LHCN-M2 (cell line): ENCODE measurements around the gene MAML2. TPM values are rescaled to one million over a fixed set of nuclear protein-coding genes. Genes with fewer than 3 reads are reported as not detected.

Source experiments
- DNase-seq: peaks from one replicate; pipeline ENCODE4 v3.0.0-alpha.2; 2012; ENCODE audit warnings: low read depth
- total RNA-seq: library from RNA; depleted of rRNA; stranded (reverse); fragments of >200 nt; gene quantifications from 2 replicates; pipeline ENCODE4 v1.2.3, GENCODE V29; 2014

MAML2 gene
- total RNA-seq, 1 experiment from 2014 or later: 12.1 TPM

DNA sequence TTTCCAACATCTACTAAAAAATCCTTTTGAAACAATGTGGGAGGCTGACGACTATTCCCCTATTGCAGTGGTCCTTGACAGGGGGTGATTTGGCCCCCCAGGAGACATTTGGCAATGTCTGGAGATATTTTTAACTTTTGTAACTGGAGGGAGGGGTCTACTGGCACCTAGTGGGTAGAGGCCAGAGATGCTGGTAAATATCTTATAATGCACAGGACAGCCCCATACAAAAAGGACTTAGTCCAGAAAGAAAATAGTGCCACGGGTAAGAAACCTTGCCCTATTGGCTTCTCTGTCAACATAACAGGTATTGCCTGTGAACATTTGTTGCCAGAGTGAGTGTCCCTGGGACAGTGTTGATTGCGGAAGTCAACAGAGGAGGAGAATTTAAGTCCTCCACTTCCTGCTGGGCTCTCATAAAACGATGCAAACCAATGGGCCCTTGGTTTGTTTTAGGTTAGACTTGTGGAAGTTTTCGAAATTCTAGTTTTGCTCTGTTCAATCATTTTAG is 101.6 kb downstream of the MAML2 start:
- no peak for DNase-seq

DNA sequence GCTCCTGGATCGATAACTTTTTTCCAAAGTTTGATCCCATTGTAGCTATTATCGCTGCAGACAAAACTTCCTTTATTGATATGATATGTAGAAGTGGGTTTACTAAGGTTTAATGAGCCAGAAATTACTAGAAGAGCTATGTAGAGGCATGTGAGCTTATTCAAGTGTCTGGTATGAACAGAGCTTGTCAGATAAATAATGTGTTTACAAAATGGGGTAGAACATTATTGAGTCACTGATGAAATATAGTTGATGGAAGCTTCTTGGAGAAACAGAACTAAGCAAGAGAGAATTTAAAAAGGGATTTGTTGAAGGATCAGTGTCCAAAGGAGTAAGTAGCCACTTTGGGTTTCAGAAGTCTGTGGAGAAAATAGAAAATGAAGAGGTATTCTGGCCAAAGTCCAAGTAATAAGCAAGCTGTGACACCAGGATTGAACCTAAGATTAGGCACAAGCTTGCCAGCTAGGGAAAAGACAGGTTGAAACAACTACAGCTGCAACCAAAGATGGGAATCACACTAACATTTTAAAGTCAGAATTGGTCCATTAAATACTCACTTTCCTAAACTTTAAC is 104.3 kb downstream of the MAML2 start:
- no peak for DNase-seq

DNA sequence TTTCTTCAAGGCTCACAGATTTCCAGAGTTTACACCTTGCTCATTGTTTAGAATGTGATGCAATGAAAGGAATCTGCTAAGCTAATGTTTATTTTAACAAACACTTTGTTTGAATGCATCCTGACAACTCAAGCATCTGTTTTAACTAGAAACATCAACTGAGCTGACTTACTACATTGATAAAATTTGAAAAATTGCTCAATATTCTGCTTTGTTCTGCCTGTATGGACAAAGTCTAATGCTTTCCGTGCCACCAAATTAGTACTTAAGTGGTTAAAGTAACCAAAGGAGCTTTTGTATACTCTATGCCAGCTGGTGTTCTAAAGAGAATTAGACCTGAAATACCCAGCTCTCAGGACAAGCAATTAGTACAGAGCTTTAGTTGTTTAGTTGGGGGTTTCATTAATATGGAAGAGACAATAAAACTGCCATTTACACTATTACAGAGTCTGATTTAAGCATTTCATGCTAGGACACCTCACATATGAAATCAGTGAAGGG is 105.2 kb downstream of the MAML2 start:
- no peak for DNase-seq

DNA sequence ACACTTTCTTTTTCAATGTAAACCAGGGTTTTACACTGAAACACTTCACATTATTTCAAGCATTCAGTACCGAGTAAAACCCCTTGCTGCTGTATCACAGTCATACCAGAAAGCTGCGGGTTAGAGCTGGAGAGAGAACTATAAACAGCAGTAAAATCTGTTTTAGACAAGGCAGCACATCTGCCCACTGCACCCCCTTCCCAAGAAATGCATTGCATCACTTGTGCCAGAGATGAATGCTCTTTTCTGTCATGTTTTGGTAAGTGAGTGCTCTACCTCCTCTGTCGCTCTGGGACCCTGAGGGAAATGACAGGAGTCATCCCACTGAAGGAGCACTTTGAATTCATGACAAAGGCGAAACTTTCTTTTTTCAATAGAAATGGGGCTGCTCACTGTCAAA is 107.2 kb downstream of the MAML2 start:
- no peak for DNase-seq

DNA sequence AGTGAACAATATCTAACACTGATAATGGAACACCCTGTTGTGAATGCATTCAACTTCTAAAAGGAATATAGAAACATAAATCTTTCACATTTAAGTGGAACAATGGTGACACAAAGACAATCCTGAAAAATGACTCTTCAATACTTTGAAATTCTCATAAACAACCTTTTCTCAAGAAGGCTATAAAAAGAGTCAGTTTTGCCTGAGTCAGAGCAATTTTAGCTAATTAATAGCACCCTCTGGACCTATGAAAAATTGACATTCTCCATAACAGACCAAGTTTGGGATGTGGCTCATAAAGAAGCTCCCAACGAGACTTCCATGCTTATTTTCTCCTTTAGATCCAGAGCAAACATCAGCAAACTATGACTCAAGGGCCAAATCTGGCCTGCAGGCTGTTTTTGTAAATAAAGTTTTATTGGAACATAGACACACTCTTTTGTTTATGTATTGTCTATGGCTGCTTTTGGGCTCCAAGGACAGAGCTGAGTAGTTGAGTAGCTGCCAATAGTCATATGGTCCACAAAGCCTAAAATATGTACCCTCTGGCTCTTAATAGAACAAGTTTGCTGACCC is 108.0 kb downstream of the MAML2 start:
- no peak for DNase-seq

DNA sequence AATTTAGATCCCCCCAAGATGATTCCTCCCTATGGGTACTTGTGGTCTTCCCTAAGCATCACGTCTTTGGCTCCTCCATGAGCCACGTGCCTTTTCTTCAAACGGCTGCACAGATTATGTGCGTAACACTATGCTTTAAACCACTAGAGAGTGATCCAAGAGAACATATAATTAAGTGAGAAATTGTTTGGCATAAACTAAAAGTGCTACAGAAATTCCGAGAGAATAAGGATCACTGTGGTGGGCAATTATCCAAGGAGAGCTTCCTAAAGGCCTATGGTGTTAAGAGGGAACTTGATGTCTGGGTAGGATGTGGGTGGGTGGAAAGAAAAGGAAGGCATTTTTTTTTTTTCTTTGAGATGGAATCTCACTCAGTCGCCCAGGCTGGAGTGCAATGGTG is 110.9 kb downstream of the MAML2 start:
- no peak for DNase-seq

DNA sequence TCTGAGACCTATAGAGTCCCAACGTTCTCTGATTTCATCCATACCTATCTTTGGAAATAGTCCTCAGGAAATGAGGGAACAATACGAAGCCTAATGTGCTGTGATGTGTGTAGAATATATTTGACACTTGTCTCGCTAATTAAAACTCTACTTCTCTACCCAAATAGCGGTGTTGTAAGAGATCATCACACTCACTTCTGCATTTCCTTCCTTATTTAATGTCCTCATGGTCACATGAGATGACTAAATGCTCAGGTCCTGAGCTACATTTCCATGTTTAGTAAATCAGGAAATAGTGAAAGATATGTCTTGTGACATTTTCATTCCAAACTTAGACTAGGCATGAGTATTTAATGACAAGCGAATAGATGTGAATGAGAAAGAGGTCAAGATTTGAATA is 112.3 kb downstream of the MAML2 start:
- no peak for DNase-seq

DNA sequence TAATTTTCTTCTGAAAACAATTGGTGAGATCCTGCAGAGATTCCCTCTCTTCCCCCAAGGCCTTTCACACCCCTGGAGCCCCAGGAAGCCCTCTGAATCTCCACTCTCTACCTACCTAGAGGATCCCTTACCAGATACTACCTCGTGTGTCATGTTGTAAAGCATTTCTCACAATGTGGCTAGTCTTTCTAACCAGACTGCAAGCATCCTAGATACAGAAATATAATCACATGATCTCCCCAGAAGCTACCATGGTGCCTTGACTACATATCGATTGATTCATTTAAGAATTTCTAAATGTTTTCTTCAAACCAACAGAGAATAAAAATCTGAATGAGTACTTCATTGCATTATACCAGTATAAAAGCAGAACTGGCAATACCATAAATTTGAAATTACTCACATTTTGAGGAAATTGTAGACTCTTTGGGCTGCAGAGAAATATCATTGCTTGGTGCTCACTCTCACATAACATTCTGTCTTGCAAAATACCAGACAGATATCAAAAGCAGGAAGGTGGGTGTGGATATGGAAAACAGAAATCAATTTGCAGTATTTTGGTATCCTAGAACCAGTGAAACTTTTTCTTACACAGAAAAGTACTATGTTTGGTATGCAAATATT is 113.5 kb downstream of the MAML2 start:
- DNase-seq: no peak

DNA sequence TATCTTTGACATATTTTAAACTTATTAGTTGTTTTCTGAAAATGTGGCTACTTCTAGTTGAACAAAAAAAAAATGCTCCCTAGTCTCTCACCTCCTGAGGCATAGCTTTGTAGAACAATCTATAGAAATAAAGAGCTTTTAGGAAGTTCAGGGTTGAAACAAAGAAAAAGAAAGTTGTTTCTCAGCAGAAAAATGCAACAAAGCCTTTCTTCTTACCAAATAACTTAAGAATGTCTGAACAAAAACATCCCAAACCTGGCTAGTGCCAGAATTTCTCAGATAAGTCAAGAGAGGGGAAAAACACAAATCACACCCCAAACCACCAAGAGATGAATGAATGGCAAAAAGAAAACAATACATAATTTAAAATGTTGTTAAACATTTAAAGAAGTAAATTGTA is 114.1 kb downstream of the MAML2 start:
- no peak for DNase-seq

DNA sequence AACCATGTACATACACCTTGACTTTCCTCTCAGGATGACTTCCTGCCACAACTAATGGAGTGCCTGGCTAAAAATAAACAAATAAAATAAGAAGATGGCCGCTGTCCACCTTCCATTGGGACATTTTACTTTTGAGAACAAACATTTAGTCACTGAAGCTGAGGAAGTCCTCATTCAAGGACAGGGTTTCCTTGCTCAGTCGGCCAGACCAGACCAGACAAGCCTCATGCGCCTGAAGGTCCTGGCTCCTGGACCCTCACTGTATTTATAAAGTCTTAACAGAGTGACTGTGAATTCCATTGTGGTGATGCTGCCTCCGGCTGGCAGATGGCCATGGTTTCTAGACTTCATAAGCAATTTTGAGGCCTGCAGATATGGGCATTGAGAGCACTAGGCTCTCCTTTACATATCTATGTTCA is 114.5 kb downstream of the MAML2 start:
- DNase-seq: peak; percentile 94

DNA sequence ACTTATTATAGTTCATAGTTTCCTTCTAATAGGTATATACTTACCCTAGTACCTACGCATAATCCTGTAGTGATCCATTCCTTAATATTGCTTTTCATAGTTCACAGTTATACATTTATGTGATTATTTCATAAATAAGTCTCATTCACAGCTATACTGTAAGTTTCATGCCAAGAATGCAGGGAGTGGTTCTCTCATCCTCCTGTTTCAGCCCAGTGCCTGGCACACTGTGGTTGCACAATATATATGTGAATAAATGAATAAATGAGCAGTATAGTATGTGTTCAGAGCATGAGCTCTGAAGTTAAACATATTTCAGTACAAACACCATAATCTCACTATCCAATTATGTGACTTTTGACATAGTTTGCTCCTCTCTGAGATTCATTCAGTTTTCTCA is 115.8 kb downstream of the MAML2 start:
- no peak for DNase-seq

DNA sequence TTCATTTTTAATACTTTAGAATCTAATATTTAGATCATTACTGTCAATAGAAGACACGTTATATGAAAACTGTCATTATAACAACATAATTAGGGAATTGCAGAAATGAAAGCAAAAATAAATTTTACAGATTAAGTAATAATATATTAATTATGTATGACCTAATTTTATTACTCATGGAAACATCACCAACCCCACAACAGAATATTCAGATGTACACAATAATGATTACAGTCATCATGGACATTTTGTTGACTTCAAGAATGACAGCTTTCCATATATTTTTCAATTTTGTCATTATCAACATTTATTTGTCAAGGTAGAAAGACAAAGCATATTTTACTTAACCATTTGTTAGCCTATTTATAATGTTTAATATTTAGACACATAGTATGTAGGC is 119.9 kb downstream of the MAML2 start:
- no peak for DNase-seq

DNA sequence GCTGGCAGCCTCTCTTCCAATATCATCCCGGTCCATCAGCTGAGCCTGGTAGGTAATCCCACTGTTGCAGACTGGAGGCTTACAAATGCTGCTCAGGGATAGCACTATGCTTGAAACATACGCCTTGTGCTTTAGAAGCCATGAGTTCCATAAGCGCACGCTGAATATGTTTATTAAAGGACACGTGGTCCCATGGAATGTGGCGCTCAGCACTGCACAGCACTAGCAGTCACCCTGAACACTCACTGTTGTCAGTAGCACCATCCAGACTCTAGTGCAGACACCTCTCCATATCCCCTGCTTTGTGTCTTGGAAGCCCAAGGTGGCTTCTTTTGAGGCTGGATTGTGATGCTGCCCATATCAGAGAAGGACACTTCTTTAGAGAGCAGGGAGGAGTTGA is 120.9 kb downstream of the MAML2 start:
- no peak for DNase-seq

DNA sequence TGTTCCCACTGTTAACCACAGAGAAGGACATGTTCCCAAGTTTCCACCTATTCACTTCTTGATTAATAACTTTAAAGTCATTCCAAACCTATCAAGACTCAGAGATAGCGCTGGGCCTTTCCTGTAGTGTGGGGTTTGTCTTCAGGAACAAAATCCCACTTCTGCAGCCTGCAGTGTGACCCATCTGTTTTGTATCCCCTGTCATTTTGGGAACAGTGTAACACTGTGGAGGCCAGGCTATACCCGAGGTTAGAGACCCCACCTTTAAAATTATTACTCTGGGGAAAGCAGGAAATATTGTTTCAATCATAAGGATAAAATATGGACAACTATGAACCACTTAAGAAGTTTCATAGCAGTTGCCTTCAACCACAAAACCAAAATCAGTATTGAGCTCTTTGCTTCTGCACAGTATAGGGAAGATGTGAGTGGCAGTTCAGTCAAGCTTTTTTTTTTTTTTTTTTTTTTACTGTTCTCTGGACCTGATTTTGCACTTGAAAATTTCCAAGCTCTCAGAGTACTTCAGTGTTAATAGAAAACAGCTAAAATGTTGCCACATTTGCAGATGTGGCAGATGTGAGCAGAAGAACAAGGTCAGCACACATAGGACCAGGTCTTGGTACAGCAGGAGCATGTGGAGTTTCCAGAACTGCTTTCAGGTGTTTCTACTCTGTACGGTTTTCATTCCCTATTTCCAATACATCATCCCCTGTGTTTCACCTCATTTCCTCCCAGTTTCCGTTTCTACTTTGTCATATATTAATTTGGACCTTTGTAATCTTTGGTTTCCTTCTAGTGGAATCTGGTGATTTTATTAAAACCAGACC is 121.5 kb downstream of the MAML2 start:
- no peak for DNase-seq

DNA sequence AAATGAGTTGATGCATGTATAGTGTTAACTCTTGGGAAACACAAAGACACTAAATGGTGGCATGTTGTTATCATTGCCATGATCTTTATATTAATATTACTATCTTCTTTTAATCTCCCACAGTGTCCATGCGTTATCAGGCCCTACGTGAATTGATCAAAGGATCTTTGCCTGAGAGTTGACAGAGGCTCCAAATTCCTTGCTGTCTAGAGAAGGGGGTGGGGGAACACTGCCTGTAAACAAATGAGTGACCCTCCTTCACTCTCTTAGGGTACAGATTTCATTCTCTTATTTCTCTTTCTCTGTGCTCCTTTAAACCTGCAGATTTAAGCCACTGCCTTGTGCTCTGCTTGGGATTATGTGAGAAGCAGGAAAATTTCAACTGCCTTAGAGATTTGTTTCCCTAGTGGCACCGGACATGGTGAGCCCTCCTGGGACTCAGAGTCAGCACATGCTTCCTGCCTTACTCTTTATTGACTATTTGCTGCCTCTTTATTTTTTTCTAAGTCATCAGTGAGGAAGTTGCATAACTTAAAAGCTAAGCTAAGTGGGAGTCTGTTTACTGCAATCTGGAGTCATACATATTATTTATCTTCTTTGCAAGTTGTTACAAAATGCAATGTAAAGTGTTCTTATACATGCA is 122.9 kb downstream of the MAML2 start:
- peak; percentile 80 for DNase-seq

DNA sequence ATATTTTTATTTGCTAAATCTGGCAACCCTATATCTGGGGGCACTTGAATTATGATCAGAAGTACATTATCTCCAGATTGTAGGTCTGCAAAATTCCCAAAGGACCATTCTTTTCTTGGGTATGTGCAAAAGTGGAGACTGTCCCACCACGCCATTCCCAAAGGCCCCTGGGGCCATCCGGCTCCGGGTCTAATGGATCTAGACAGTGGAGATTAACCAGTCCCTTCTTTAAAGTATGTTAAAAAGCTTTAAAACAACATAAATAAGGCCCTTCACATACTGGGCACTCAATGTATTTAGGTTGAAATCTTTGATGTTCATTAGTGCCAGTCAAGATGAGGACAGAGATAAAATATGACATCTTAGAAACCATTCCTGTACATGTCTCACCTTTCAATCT is 124.1 kb downstream of the MAML2 start:
- DNase-seq: no peak

DNA sequence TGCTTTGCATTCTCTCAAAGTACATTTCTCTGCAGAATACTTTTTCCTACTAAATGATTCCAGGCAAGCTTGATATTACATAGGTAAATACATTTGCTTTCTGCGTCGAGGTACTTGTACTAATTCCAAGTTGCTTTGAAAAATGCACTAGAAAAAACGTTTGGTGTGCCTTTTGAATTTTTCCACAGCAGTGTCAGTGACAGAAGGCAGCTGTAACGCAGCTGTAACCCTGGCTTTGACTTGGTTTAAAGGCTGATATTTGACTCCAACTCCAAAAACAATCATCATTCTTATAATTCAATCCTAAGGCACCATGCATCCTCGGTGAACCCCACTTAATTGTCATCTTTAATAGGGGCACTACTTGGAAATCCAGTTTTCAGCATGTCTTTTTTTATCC is 125.0 kb downstream of the MAML2 start:
- no peak for DNase-seq

DNA sequence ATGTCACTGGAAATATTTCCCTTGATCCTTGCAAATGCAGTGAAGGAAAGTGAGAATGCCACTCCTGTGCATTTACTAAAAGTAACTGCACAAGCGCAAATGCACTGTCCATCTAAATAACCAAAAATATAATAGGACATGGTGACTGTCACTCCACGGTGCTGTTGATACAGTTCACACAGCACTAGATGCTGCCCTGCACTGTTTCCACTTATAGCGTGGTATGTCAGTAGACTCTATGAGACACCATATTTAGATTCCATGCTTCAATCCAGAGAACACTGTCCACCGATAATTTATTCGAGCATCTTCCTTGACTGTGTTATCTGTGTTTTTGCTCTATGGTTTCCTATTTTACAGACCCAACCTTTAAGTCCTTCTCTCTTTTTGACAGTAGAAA is 125.8 kb downstream of the MAML2 start:
- DNase-seq: no peak

DNA sequence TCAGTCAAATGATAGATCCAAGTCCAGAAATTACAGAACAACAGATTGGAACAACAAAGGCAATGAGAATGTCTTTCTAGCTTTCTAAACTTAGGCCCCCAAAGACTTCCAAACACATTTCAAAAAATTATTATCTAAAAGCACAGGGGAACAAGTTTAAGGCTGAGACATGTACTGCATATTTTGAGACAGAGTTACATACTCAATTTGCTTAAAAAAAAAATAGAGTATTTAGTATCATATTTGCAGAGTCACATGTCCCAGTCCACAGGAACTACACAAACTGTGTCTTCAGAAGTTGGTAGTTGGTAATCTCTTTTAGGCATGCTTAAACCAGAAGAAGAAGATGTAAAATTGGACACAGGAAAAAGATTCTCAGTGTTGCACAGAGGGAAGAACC is 127.2 kb downstream of the MAML2 start:
- DNase-seq: no peak

DNA sequence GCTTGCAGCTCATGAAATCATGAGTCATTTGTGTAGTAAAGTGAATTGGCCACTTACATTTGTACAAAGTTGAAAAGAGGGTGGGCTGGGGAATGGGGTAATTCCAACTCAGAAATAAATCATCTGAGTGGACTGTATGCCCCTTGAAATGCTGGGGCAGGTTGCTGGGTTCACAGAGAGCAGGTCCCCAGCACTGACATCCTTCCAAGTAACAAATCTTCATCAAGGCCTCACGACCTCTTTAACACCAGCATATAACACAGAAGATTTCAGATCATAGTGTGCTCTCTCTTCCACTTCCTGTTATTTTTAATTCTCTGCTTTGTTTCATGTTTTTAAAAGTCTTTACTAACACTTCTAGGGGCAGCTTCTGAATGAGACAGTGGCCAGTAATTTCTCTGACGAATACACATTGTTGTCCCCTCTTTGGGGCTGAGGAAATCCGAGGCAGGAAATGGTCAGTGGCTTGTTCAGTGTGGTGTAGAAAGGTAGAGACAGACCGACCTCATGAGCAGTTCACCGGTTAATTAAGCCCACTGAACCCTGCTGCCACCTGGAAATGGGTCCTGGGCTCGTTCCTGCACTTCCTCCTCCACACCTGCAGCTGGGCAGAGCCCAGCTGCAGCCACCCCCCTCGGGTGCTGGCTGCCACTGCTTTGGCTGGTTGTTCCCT is 127.7 kb downstream of the MAML2 start:
- peak; percentile 64 for DNase-seq

DNA sequence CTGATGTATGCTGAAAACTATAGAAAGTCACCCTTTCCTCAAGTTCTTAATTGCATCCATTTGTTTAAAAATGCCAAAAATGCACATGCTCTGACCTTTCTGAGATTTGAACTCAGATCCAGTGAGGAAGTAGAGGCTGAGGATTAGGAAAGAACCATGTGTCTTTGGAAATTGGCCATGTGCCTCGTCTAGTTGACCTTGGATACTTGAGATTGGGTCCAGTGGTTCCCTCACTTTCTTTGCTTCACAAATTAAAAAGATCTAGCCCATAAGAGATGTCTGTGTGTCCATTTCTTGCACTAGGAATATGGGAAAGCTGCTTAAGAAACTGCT is 128.3 kb downstream of the MAML2 start:
- DNase-seq: no peak
